ENCODE data around the gene SMAD5. TPM values are rescaled to one million over a fixed set of nuclear protein-coding genes. Genes with fewer than 3 reads are reported as not detected.

Gene SMAD5
- total and polyA plus RNA-seq, 2 of the 8 experiments (the other 6 are each of a cell fraction or from before 2014, with no cell fraction given), result 30.2 to 60.5 TPM

GRCh38 chr5:136143312-136143711, 10.7 kb downstream of the SMAD5 start:
- 87% methylated on average over 6 of the region's 6 CpGs; no CpG with 5 or more reads in 1 of the 2 experiments for WGBS, 2 experiments (ENCODE audit: extremely low coverage in 1 of 2, insufficient coverage in 1 of 2, insufficient read length in 1 of 2, insufficient replicate concordance in 2 of 2, low coverage in 1 of 2, low lambda C conversion rate in 2 of 2, missing lambda C conversion rate in 1 of 2)
- no peak overlapping the region for H2BK120ac ChIP-seq (replicated peaks; ENCODE audit: low read depth, low read length)
- TF ChIP-seq TEAD4 (IDR thresholded peaks at IDR 0.05; ENCODE audit: low read depth, low read length) (no peak), TBP (IDR thresholded peaks at IDR 0.05; ENCODE audit: low read depth, low read length) (no peak), MAFK (IDR thresholded peaks at IDR 0.05; ENCODE audit: low read depth, low read length) (no peak), SIRT6 (IDR thresholded peaks at IDR 0.05; ENCODE audit: low read length) (no peak), TAF7 (optimal IDR thresholded peaks at IDR 0.05; ENCODE audit: borderline replicate concordance, low read depth, low read length) (no peak), BCL11A (IDR thresholded peaks at IDR 0.05; ENCODE audit: low read depth in 2 of 2, low read length in 2 of 2) (no peak), SP1 (IDR thresholded peaks at IDR 0.05; ENCODE audit: low read depth, low read length) (no peak), GTF2F1 (IDR thresholded peaks at IDR 0.05; ENCODE audit: borderline replicate concordance, low read depth, low read length) (no peak), MAX (IDR thresholded peaks at IDR 0.05) (no peak), TCF12 (IDR thresholded peaks at IDR 0.05; ENCODE audit: low read depth, low read length) (no peak), PHF8 (conservative IDR thresholded peaks at IDR 0.05; ENCODE audit: low read depth, low read length) (no peak), TAF1 (IDR thresholded peaks at IDR 0.05; ENCODE audit: low read depth, low read length) (no peak), NANOG (IDR thresholded peaks at IDR 0.05; ENCODE audit: insufficient read depth, low read depth, low read length, poor library complexity, severe bottlenecking) (no peak), SAP30 (IDR thresholded peaks at IDR 0.05; ENCODE audit: insufficient read depth, insufficient replicate concordance, low read length) (no peak), HDAC6 (IDR thresholded peaks at IDR 0.05; ENCODE audit: low read depth, low read length) (no peak)

More at GRCh38 chr5:136143312-136143711, 10.7 kb downstream of the SMAD5 start:
- Histone ChIP-seq H4K20me1 (replicated peaks in 1 of 2; ENCODE audit: control insufficient read depth in 1 of 2, insufficient read depth in 2 of 2, low read length in 2 of 2) (peaks cover 18 to 26% of the 10 kb centered on the region in 2 experiments), H3K36me3 (ENCODE audit: control insufficient read depth in 2 of 4, insufficient read depth in 4 of 4, low read length in 3 of 4) (no peaks in the 10 kb centered on the region; a peak in 1 of 8 replicates), H4K91ac (replicated peaks; ENCODE audit: insufficient read length, low read length) (no peak overlapping the region), H3K56ac (replicated peaks; ENCODE audit: insufficient read length, low read depth, low read length) (no peak overlapping the region), H2BK20ac (ENCODE audit: low read length) (no peak overlapping the region), H3K23me2 (ENCODE audit: low read depth, low read length) (no peaks in the 10 kb centered on the region), H2BK5ac (ENCODE audit: low read depth, low read length) (no peak overlapping the region), H3K9ac (replicated peaks in 1 of 4; ENCODE audit: extremely low read depth in 1 of 4, low read depth in 3 of 4, low read length in 3 of 4) (no peak overlapping the region; a peak in 1 of 7 replicates), H2AK5ac (ENCODE audit: low read depth, low read length) (no peak overlapping the region), H3K18ac (ENCODE audit: extremely low read depth, low read length) (no peak overlapping the region), H3K4me3 (ENCODE audit: extremely low read depth in 1 of 4, insufficient read depth in 2 of 4, low read depth in 3 of 4, low read length in 4 of 4) (no peak overlapping the region), H3K14ac (ENCODE audit: insufficient read length) (no peak overlapping the region), H3K4me2 (ENCODE audit: insufficient read depth in 1 of 2, low read depth in 2 of 2, low read length in 2 of 2) (no peak overlapping the region), H2BK12ac (ENCODE audit: low read depth, low read length) (no peak overlapping the region), H3K9me3 (ENCODE audit: insufficient read depth in 2 of 2, low read depth in 1 of 2, low read length in 1 of 2) (no peaks in the 10 kb centered on the region), H3K27me3 (replicated peaks in 1 of 4; ENCODE audit: control insufficient read depth in 3 of 4, extremely low read depth in 1 of 4, insufficient read depth in 3 of 4, low read length in 3 of 4) (no peaks in the 10 kb centered on the region), H3K79me2 (ENCODE audit: control insufficient read depth in 1 of 2, insufficient read depth in 2 of 2, low read length in 2 of 2) (peaks cover 11 to 99% of the 10 kb centered on the region in 2 experiments), H3K4ac (replicated peaks; ENCODE audit: insufficient read length, low read depth, low read length) (no peak overlapping the region), H3K27ac (ENCODE audit: low read depth, low read length) (no peak overlapping the region), H3K4me1 (replicated peaks in 1 of 4; ENCODE audit: control insufficient read depth in 3 of 4, insufficient read depth in 4 of 4, low read length in 3 of 4) (peaks cover 0 to 4% (median 0%) of the 10 kb centered on the region in 4 experiments; a peak in 1 of 7 replicates), H3K79me1 (ENCODE audit: low read depth, low read length) (peaks cover 7% of the 10 kb centered on the region), H4K5ac (ENCODE audit: insufficient read length, low read depth, low read length) (no peak overlapping the region), H2BK15ac (ENCODE audit: low read length) (no peak overlapping the region), H2AFZ (ENCODE audit: low read length) (no peak overlapping the region), H3K23ac (ENCODE audit: insufficient read length) (no peak overlapping the region), H4K8ac (ENCODE audit: extremely low read depth, insufficient read depth, low read length) (no peak overlapping the region)
- POLR2A ChIA-PET (ENCODE audit: partially characterized antibody), result interaction anchor here (2.6 kb wide), 1 partner anchor 10 kb away, joined by 10 read pairs; no protein-coding TSS in a partner anchor
- DNase-seq (ENCODE audit: low read depth in 1 of 2, low spot score in 2 of 2), result no peak
- FAIRE-seq, result no peak
- CTCF ChIA-PET (ENCODE audit: partially characterized antibody), result no interaction called here

All from H1 (cell line).